ENCODE results near the gene TMOD1. TPM values are rescaled to one million over a fixed set of nuclear protein-coding genes. Genes with fewer than 3 reads are reported as not detected.

TMOD1 gene
- total and polyA plus RNA-seq, 10 of the 15 experiments (the other 5 are each of a cell fraction or from before 2014, with no cell fraction given) = 4.0 to 44.1 (median 15.4) TPM

DNA sequence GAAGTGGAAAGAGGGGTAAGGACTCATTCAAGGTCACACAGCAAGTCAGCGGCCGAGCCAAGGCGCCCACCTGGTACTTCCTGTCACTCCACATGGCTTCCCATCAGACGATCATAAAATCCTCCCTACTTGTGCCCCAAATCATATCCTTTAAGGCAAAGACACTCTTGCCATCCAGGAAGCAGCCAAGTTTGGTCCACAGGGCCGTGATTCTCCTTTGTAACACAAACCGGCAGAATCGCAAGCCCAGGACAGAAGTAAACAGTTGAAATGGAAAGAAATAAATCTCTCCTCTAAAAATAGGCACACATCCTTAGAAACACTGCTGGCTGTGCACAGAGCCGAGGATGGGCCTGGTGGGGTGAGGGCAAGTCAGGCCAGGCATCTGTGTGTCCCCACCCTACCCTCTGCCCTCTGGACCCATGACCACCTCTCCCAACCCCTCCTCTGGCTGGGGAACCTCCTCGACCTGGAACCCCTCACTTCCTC lies 30.5 kb downstream of the TMOD1 start:
- Histone ChIP-seq H3K9ac (ENCODE audit: control insufficient read depth, insufficient read depth, low read length) (no peak overlapping the region), H3K79me2 (ENCODE audit: control insufficient read depth, insufficient read depth, low read length) (no peaks in the 10 kb centered on the region), H3K9me3 (replicated peaks; ENCODE audit: control insufficient read depth, insufficient read depth, low read length) (peaks cover 1% of the 10 kb centered on the region; the same call in 1 of the 3 replicates), H2AFZ (ENCODE audit: control insufficient read depth, low read depth, low read length) (no peak overlapping the region), H3K4me2 (ENCODE audit: control insufficient read depth, insufficient read depth) (no peak overlapping the region), H3K4me1 (ENCODE audit: control insufficient read depth, insufficient read depth, low read length) (peaks cover 29% of the 10 kb centered on the region), H3K4me3 (no peak overlapping the region), H3K27me3 (replicated peaks in 1 of 2; ENCODE audit: control insufficient read depth in 2 of 2, insufficient read depth in 2 of 2, low read length in 1 of 2) (no peaks in the 10 kb centered on the region), H4K20me1 (ENCODE audit: control insufficient read depth, insufficient read depth) (no peaks in the 10 kb centered on the region), H3K36me3 (ENCODE audit: control insufficient read depth in 2 of 2, insufficient read depth in 2 of 2, low read length in 1 of 2) (peaks cover 5 to 9% of the 10 kb centered on the region in 2 experiments), H3K27ac (ENCODE audit: control insufficient read depth, insufficient read depth) (no peak overlapping the region)
- intact Hi-C loops (cut with micrococcal nuclease; ENCODE audit: unreplicated experiment) = no loop called here
- TF ChIP-seq, protein P1, sequence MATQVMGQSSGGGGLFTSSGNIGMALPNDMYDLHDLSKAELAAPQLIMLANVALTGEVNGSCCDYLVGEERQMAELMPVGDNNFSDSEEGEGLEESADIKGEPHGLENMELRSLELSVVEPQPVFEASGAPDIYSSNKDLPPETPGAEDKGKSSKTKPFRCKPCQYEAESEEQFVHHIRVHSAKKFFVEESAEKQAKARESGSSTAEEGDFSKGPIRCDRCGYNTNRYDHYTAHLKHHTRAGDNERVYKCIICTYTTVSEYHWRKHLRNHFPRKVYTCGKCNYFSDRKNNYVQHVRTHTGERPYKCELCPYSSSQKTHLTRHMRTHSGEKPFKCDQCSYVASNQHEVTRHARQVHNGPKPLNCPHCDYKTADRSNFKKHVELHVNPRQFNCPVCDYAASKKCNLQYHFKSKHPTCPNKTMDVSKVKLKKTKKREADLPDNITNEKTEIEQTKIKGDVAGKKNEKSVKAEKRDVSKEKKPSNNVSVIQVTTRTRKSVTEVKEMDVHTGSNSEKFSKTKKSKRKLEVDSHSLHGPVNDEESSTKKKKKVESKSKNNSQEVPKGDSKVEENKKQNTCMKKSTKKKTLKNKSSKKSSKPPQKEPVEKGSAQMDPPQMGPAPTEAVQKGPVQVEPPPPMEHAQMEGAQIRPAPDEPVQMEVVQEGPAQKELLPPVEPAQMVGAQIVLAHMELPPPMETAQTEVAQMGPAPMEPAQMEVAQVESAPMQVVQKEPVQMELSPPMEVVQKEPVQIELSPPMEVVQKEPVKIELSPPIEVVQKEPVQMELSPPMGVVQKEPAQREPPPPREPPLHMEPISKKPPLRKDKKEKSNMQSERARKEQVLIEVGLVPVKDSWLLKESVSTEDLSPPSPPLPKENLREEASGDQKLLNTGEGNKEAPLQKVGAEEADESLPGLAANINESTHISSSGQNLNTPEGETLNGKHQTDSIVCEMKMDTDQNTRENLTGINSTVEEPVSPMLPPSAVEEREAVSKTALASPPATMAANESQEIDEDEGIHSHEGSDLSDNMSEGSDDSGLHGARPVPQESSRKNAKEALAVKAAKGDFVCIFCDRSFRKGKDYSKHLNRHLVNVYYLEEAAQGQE (IDR thresholded peaks at IDR 0.05; ENCODE audit: low read depth, low read length) = no peak
- TF ChIP-seq RB1 (IDR thresholded peaks at IDR 0.05; ENCODE audit: borderline replicate concordance) = no peak
- no peak for DNase-seq (ENCODE audit: low read depth, low spot score)
- FAIRE-seq = no peak
- in situ Hi-C loops (cut with MboI) = no loop called here
- POLR2A ChIA-PET = interaction anchor here (0.7 kb wide), 1 partner anchor 8 kb away, joined by 3 read pairs; no protein-coding TSS in a partner anchor
- BruUV-seq (replicated peaks) = no TSS peak
- RAD21 ChIA-PET (ENCODE audit: unreplicated experiment) = no interaction called here
- CTCF ChIA-PET = interaction anchor here (1.2 to 1.9 kb wide), 3 partner anchors 14 to 67 kb away, joined by 3 to 8 read pairs (median 7); no protein-coding TSS in a partner anchor
- no peak for ATAC-seq
- SMC1A ChIA-PET (ENCODE audit: uncharacterized antibody, unreplicated experiment) = interaction anchor here (1.5 to 4.4 kb wide), 3 partner anchors 21 to 63 kb away, joined by 4 to 15 read pairs (median 12); no protein-coding TSS in a partner anchor
- WGBS (ENCODE audit: insufficient coverage, insufficient replicate concordance, low lambda C conversion rate, missing lambda C conversion rate) = 79% methylated on average over 9 of the region's 9 CpGs
